Measurements from ENCODE around the gene AKR1B1. TPM values are rescaled to one million over a fixed set of nuclear protein-coding genes. Genes with fewer than 3 reads are reported as not detected.

The AKR1B1 gene
- total RNA-seq, 1 experiment from 2014 or later = 135 TPM

- ChIA-PET CTCF (interaction anchor here (0.6 to 2.6 kb wide), 39 partner anchors 10 to 854 kb away, joined by 3 to 57 read pairs (median 5); partner anchors contain the start of genes AKR1B1, AKR1B10, AKR1B15 and SLC35B4), POLR2A (interaction anchor here (0.6 to 0.7 kb wide), 3 partner anchors 12 to 1170 kb away, joined by 3 to 4 read pairs (median 3); no protein-coding TSS in a partner anchor)
- Mint-ChIP-seq H3K4me3 (peak overlapping the region; percentile 81), H3K27me3 (ENCODE audit: low read depth) (peaks cover 6% of the 10 kb centered on the region; the same call in 1 of the 2 replicates), H3K4me1 (no peaks in the 10 kb centered on the region), H3K9me3 (peaks cover 2% of the 10 kb centered on the region), H3K36me3 (no peaks in the 10 kb centered on the region), H3K27ac (peak overlapping the region; percentile 74)
- DNase-seq (ENCODE audit: low spot score) = peak; percentile 74
- TF ChIP-seq MAX (CRISPR knock-in tag; IDR thresholded peaks at IDR 0.05) = peak; percentile 74
- no peak for TF ChIP-seq ZNF121 (CRISPR knock-in tag; IDR thresholded peaks at IDR 0.05)
- peak; percentile 11; the same call in 1 of the 2 replicates for TF ChIP-seq ZNF232 (CRISPR knock-in tag; IDR thresholded peaks at IDR 0.05)
- no peak for TF ChIP-seq USF2 (CRISPR knock-in tag; IDR thresholded peaks at IDR 0.05)
- TF ChIP-seq CTCF (IDR thresholded peaks at IDR 0.05) = peak; percentile 70
- no peak for TF ChIP-seq NR1H2 (CRISPR knock-in tag; IDR thresholded peaks at IDR 0.05)
- TF ChIP-seq GABPB1 (CRISPR knock-in tag; IDR thresholded peaks at IDR 0.05) = peak; percentile 41; the same call in 1 of the 2 replicates
- peak; percentile 51; the same call in 1 of the 2 replicates for TF ChIP-seq ETV6 (CRISPR knock-in tag; IDR thresholded peaks at IDR 0.05)
- peak; percentile 83 for TF ChIP-seq FOXK1 (CRISPR knock-in tag; IDR thresholded peaks at IDR 0.05)
- TF ChIP-seq TEAD4 (CRISPR knock-in tag; IDR thresholded peaks at IDR 0.05) = no peak
- TF ChIP-seq TEAD1 (CRISPR knock-in tag; IDR thresholded peaks at IDR 0.05) = 0 out of 2 replicates have a peak, but pooled peaks have one; percentile 43
- TF ChIP-seq ELF4 (CRISPR knock-in tag; IDR thresholded peaks at IDR 0.05; ENCODE audit: low read depth) = no peak
- TF ChIP-seq TCF7 (CRISPR knock-in tag; IDR thresholded peaks at IDR 0.05; ENCODE audit: low read depth) = no peak
- ATAC-seq = peak; percentile 96
Observed at GRCh38 chr7:134432296-134433152, 26.4 kb downstream of the AKR1B1 start.

- POLR2A ChIA-PET = interaction anchor here (0.6 kb wide), 1 partner anchor 11 kb away, joined by 3 read pairs; no protein-coding TSS in a partner anchor
Observed at GRCh38 chr7:134431815-134432214, 27.1 kb downstream of the AKR1B1 start.

More at GRCh38 chr7:134431815-134432214, 27.1 kb downstream of the AKR1B1 start:
- H3K4me3 Mint-ChIP-seq = peak overlapping the region; percentile 81
- CTCF ChIA-PET = interaction anchor here (0.6 to 2.6 kb wide), 30 partner anchors 10 to 361 kb away, joined by 3 to 57 read pairs (median 6); partner anchors contain the start of genes AKR1B1, AKR1B10, AKR1B15 and SLC35B4
- DNase-seq (ENCODE audit: low spot score) (no peak), ATAC-seq (no peak)
- no peaks in the 10 kb centered on the region for H3K4me1 Mint-ChIP-seq
- peaks cover 6% of the 10 kb centered on the region; the same call in 1 of the 2 replicates for H3K27me3 Mint-ChIP-seq (ENCODE audit: low read depth)
- H3K9me3 Mint-ChIP-seq = peaks cover 6% of the 10 kb centered on the region
- TF ChIP-seq PREB (CRISPR knock-in tag; IDR thresholded peaks at IDR 0.05; ENCODE audit: borderline replicate concordance) = no peak
- TF ChIP-seq NR3C1 (CRISPR knock-in tag; conservative IDR thresholded peaks at IDR 0.05; ENCODE audit: low read depth) = no peak
- no peak for TF ChIP-seq JAZF1 (CRISPR knock-in tag; IDR thresholded peaks at IDR 0.05)
- no peak for TF ChIP-seq MLX (CRISPR knock-in tag; IDR thresholded peaks at IDR 0.05)
- TF ChIP-seq TP53 (CRISPR knock-in tag; IDR thresholded peaks at IDR 0.05) = no peak
- no peak for TF ChIP-seq ZMAT4 (CRISPR knock-in tag; IDR thresholded peaks at IDR 0.05)
- TF ChIP-seq JUN (CRISPR knock-in tag; IDR thresholded peaks at IDR 0.05) = no peak
- TF ChIP-seq PRDM15 (CRISPR knock-in tag; IDR thresholded peaks at IDR 0.05) = no peak
- no peak for TF ChIP-seq GTF2I (CRISPR knock-in tag; conservative IDR thresholded peaks at IDR 0.05)
- no peak for TF ChIP-seq ZNF121 (CRISPR knock-in tag; IDR thresholded peaks at IDR 0.05)
- TF ChIP-seq ATF6 (CRISPR knock-in tag; IDR thresholded peaks at IDR 0.05) = no peak
- no peak overlapping the region for H3K27ac Mint-ChIP-seq
- no peaks in the 10 kb centered on the region for H3K36me3 Mint-ChIP-seq
